ENCODE measurements around the gene IGF2BP1.

IGF2BP1 gene

DNA sequence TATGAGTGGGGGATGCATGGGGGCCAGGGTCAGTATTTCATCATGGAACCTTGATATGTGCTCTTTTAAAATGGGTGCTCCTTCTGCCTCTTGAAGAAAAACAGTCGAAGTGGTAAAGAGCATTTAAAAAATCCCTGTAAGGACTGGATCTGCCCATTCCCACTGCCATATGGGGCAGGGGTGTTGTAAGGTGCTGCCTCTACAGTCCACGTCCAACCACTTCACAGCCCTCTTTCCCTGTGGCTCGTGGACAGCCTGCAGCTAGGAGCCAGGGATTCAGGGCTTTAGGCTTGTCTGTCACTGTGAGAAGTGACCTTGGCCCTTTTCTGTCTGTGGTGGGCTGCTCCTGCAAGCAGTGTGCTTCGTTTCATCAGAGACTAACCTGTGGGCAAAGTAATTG is 44.3 kb downstream of the IGF2BP1 start:
- H3K4me3 ChIP-seq (ENCODE audit: low read length): no peak overlapping the region
- no peak for DNase-seq (ENCODE audit: low read depth)
- TF ChIP-seq, protein P1, sequence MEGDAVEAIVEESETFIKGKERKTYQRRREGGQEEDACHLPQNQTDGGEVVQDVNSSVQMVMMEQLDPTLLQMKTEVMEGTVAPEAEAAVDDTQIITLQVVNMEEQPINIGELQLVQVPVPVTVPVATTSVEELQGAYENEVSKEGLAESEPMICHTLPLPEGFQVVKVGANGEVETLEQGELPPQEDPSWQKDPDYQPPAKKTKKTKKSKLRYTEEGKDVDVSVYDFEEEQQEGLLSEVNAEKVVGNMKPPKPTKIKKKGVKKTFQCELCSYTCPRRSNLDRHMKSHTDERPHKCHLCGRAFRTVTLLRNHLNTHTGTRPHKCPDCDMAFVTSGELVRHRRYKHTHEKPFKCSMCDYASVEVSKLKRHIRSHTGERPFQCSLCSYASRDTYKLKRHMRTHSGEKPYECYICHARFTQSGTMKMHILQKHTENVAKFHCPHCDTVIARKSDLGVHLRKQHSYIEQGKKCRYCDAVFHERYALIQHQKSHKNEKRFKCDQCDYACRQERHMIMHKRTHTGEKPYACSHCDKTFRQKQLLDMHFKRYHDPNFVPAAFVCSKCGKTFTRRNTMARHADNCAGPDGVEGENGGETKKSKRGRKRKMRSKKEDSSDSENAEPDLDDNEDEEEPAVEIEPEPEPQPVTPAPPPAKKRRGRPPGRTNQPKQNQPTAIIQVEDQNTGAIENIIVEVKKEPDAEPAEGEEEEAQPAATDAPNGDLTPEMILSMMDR (conservative IDR thresholded peaks at IDR 0.05; ENCODE audit: low read depth, low read length): no peak

DNA sequence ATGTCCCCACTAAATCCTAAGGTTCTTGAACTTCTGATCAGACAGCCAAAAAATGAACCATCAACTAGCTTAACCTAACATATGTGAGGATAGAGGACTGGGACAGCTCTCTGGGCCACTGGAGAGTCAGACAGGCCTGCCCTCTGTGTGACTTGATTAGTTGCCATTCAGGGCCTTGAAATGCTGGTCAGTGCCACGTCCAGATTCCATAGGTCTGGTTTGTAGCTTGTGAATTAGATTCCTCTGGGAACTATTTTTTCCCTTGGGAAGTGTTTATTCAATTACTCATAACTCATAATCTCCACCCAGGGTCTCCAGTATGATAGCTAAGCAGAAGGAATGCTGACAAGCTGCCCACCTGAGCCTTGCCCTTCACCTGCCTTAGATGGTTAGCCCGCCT is 48.2 kb downstream of the IGF2BP1 start:
- TF ChIP-seq, protein P1 (conservative IDR thresholded peaks at IDR 0.05; ENCODE audit: low read depth, low read length): no peak
- no peak overlapping the region for H3K4me3 ChIP-seq (ENCODE audit: low read length)
- no peak for DNase-seq (ENCODE audit: low read depth)

DNA sequence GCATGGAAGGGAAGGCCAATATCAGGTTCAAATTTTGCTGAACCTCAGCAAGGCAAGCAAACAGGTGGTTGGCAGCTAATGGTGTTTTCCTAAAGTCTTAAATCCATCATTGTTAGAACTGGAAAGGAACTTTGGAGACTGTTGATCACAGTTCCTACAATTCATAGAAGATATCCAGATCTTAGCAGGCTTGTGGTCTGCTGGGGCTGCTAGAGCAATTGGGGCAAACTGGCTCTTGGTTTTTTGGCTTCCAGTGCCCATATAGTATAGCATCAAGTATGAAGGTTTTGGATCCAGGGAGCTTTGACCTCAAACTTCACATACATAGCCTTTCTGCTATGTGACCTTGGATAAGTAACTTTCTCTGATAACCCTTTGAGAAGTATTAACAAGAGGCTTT is 49.7 kb downstream of the IGF2BP1 start:
- TF ChIP-seq, protein P1 (conservative IDR thresholded peaks at IDR 0.05; ENCODE audit: low read depth, low read length): no peak
- no peak for DNase-seq (ENCODE audit: low read depth)
- H3K4me3 ChIP-seq (ENCODE audit: low read length): no peak overlapping the region

DNA sequence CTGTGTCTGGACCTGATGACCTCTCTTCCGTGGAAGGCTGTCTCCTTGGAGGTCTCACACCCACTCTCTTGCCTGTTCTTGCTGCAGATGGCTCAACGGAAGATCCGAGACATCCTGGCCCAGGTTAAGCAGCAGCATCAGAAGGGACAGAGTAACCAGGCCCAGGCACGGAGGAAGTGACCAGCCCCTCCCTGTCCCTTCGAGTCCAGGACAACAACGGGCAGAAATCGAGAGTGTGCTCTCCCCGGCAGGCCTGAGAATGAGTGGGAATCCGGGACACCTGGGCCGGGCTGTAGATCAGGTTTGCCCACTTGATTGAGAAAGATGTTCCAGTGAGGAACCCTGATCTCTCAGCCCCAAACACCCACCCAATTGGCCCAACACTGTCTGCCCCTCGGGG is 52.1 kb downstream of the IGF2BP1 start:
- TF ChIP-seq, protein P1 (conservative IDR thresholded peaks at IDR 0.05; ENCODE audit: low read depth, low read length): no peak
- H3K4me3 ChIP-seq (ENCODE audit: low read length): no peak overlapping the region
- DNase-seq (ENCODE audit: low read depth): no peak

DNA sequence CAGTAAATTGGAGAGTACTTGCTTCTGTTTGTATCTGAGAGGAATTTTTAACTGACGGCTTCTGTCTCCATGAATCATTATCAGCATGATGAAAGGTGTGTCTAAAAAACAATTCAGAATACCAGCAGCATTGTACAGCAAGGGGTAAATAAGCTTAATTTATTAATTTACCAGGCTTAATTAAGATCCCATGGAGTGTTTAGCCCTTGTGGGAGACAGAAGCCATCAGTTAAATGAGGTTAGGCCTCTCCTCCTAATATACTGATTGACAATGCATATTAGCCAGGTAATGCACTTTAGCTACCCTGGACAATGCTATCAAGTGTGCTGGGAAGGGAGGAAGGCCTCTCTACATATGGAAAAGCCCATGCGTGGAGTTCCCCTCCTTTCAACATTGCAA is 53.4 kb downstream of the IGF2BP1 start:
- DNase-seq (ENCODE audit: low read depth): no peak
- TF ChIP-seq, protein P1 (conservative IDR thresholded peaks at IDR 0.05; ENCODE audit: low read depth, low read length): no peak

DNA sequence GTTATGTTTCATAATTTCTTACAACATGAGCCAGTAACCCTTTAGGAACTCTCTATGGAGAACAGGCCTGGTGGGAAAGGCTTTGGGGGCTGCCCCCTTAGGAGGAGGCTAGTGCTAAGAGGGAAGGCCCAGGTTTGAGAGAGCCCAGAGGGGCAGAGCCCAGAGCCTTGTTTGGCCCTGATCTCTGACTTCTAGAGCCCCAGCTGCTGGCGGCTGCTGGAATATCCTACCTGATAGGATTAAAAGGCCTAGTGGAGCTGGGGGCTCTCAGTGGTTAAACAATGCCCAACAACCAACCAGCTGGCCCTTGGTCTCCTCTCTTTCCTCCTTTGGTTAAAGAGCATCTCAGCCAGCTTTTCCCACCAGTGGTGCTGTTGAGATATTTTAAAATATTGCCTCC is 54.1 kb downstream of the IGF2BP1 start:
- no peak overlapping the region for H3K4me3 ChIP-seq (ENCODE audit: low read length)
- TF ChIP-seq, protein P1 (conservative IDR thresholded peaks at IDR 0.05; ENCODE audit: low read depth, low read length): no peak
- no peak for DNase-seq (ENCODE audit: low read depth)

More for the DNA sequence above, 53.4 kb downstream of the IGF2BP1 start:
- no peak overlapping the region for H3K4me3 ChIP-seq (ENCODE audit: low read length)

DNA sequence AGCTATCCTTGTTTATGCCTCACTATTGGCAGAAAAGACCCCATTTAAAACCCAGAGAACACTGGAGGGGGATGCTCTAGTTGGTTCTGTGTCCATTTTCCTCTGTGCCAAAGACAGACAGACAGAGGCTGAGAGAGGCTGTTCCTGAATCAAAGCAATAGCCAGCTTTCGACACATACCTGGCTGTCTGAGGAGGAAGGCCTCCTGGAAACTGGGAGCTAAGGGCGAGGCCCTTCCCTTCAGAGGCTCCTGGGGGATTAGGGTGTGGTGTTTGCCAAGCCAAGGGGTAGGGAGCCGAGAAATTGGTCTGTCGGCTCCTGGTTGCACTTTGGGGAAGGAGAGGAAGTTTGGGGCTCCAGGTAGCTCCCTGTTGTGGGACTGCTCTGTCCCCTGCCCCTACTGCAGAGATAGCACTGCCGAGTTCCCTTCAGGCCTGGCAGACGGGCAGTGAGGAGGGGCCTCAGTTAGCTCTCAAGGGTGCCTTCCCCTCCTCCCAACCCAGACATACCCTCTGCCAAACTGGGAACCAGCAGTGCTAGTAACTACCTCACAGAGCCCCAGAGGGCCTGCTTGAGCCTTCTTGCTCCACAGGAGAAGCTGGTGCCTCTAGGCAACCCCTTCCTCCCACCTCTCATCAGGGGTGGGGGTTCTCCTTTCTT is 56.1 kb downstream of the IGF2BP1 start:
- H3K4me3 ChIP-seq (ENCODE audit: low read length): no peak overlapping the region
- DNase-seq (ENCODE audit: low read depth): no peak
- TF ChIP-seq, protein P1 (conservative IDR thresholded peaks at IDR 0.05; ENCODE audit: low read depth, low read length): no peak

All from retinal pigment epithelial cell (primary cell).